Measurements from ENCODE around the gene NSUN3.

GRCh38 chr3:94064243-94064860 lies 1.5 kb downstream of the NSUN3 start:
- TF ChIP-seq SIN3A (IDR thresholded peaks at IDR 0.05; ENCODE audit: borderline replicate concordance, insufficient read depth, low read length) (no peak), POLR2AphosphoS5 (IDR thresholded peaks at IDR 0.05; ENCODE audit: low read depth, low read length) (no peak), TAF1 (IDR thresholded peaks at IDR 0.05; ENCODE audit: borderline replicate concordance, insufficient read depth, low read length) (no peak)

Measured in PFSK-1 (cell line).